Endothelial cell of umbilical vein (primary cell): Measurements from ENCODE around the gene NEAT1. TPM values are rescaled to one million over a fixed set of nuclear protein-coding genes. Genes with fewer than 3 reads are reported as not detected.

Source experiments
- BruUV-seq: library from RNA; stranded (reverse); fragments of 400-500 nt; replicated peaks from 2 replicates; lab custom pipeline; 2021; lab: Mats Ljungman, UMichigan
- CTCF ChIA-PET: fragments of 300-600, 350-600 bp; sonication (Branson Sonifier 250); formaldehyde crosslinking; loops from one replicate; lab custom pipeline; 2021; ENCODE audit warnings: antibody characterized with exemption, inconsistent platforms; lab: Charles Lee
- POLR2A ChIA-PET: fragments of 300-600, 350-600 bp; sonication (Branson Sonifier 250); formaldehyde crosslinking; loops from one replicate; lab custom pipeline; 2021; ENCODE audit warnings: antibody characterized with exemption, inconsistent platforms; lab: Charles Lee
- DNase-seq: peaks from one replicate; pipeline ENCODE4 v3.0.0-alpha.2; 2011; ENCODE audit warnings: low read depth, low spot score
- FAIRE-seq: peaks from 2 replicates; lab custom pipeline; 2011; peaks lifted over from hg19 to GRCh38; lab: Jason Lieb, UNC
- H2AFZ ChIP-seq: 2 replicates; pipeline ENCODE4 v1.6.0; 2012; ENCODE audit warnings: low read depth, low read length, control low read depth, inconsistent platforms
- H3K27ac ChIP-seq: 2 replicates; pipeline ENCODE4 v1.5.1; 2011; ENCODE audit warnings: low read depth, mild to moderate bottlenecking, control low read depth, low read length, moderate library complexity; ENCODE audit not compliant: insufficient read depth
- H3K27me3 ChIP-seq, 2 experiments: 2 replicates each; pipeline versions ENCODE4 v1.6.0 to v1.6.1; 2011; ENCODE audit warnings: low read length in 2 of 2, mixed read lengths in 1 of 2; ENCODE audit not compliant: control insufficient read depth in 2 of 2, insufficient read depth in 2 of 2
- H3K36me3 ChIP-seq, 2 experiments: 2 replicates in 1 of 2; 3 replicates in 1 of 2; pipeline ENCODE4 v1.5.1; 2011; ENCODE audit warnings: low read length in 2 of 2, mild to moderate bottlenecking in 1 of 2, moderate library complexity in 1 of 2; ENCODE audit not compliant: control insufficient read depth in 2 of 2, insufficient read depth in 2 of 2; ENCODE audit errors: extremely low read depth in 1 of 2
- H3K4me1 ChIP-seq: 3 replicates; pipeline ENCODE4 v1.5.1; 2011; ENCODE audit warnings: mild to moderate bottlenecking, low read length; ENCODE audit not compliant: control insufficient read depth, insufficient read depth; ENCODE audit errors: extremely low read depth
- H3K4me2 ChIP-seq: 2 replicates; pipeline ENCODE4 v1.6.1; 2011; ENCODE audit warnings: low read length, control low read depth, mixed read lengths; ENCODE audit not compliant: insufficient read depth
- H3K4me3 ChIP-seq, 3 experiments: fragments of 200-600 bp in 1 of 3; sonication (generic), shearing (Covaris generic) in 1 of 3; replicated peaks in 1 of 3; 2 replicates each; pipeline ENCODE4 v1.5.1; 2011 to 2016; ENCODE audit warnings: control low read depth in 3 of 3, low read length in 3 of 3, mild to moderate bottlenecking in 2 of 3, inconsistent platforms in 1 of 3, low read depth in 1 of 3, moderate library complexity in 1 of 3; ENCODE audit not compliant: insufficient read depth in 1 of 3
- H3K79me2 ChIP-seq: 2 replicates; pipeline ENCODE4 v1.6.0; 2012; ENCODE audit warnings: low read length, inconsistent platforms; ENCODE audit not compliant: control insufficient read depth, insufficient read depth
- H3K9ac ChIP-seq: replicated peaks from 2 replicates; pipeline ENCODE3; 2011; ENCODE audit warnings: low read length, control low read depth; ENCODE audit not compliant: insufficient read depth; ENCODE audit errors: extremely low read depth
- H3K9me1 ChIP-seq: replicated peaks from 3 replicates; pipeline ENCODE4 v1.6.0; 2011; ENCODE audit warnings: mild to moderate bottlenecking, low read length; ENCODE audit not compliant: control insufficient read depth, insufficient read depth; ENCODE audit errors: extremely low read depth
- H3K9me3 ChIP-seq: replicated peaks from 2 replicates; pipeline ENCODE4 v1.5.1; 2012; ENCODE audit warnings: low read length, inconsistent platforms; ENCODE audit not compliant: control insufficient read depth, insufficient read depth
- H4K20me1 ChIP-seq: replicated peaks from 2 replicates; pipeline ENCODE3; 2011; ENCODE audit warnings: mild to moderate bottlenecking, low read length; ENCODE audit not compliant: control insufficient read depth, insufficient read depth; ENCODE audit errors: extremely low read depth
- MAX ChIP-seq: IDR thresholded peaks from 2 replicates; pipeline ENCODE4 v1.6.1; 2011; ENCODE audit not compliant: insufficient read depth, insufficient read length
- MYC ChIP-seq: IDR thresholded peaks from one replicate; pipeline ENCODE4 v1.6.1; 2011; ENCODE audit warnings: mild to moderate bottlenecking, low read depth, low read length
- POLR2AphosphoS5 ChIP-seq: IDR thresholded peaks from 2 replicates; pipeline ENCODE4 v1.6.1; 2012; ENCODE audit warnings: low read depth, mild to moderate bottlenecking, control low read depth, low read length, moderate library complexity; ENCODE audit not compliant: insufficient read depth
- dilution Hi-C: fragments of 300-500 bp; cut with MboI; formaldehyde crosslinking; loops from one replicate; pipeline ENCODE4 v1.15.0; 2019; ENCODE audit warnings: low sequenced_read_pairs; ENCODE audit not compliant: extremely low pct_ligation_motif_present
- intact Hi-C: fragments of 100-400 bp; cut with micrococcal nuclease; formaldehyde crosslinking; loops from one replicate; pipeline ENCODE4 v1.10.0; 2022
- polyA plus RNA-seq, 4 experiments: library from polyadenylated mRNA; depleted of rRNA in 3 of 4; stranded (reverse) in 3 of 4; unstranded in 1 of 4; fragments of >200 nt; gene quantifications; 2 replicates each; pipeline versions ENCODE4 v1.2.1 to v1.2.3, GENCODE V29; 2011 to 2012; ENCODE audit warnings: missing spikeins in 1 of 4
- total RNA-seq: library from RNA; stranded (reverse); gene quantifications from 2 replicates; pipeline ENCODE4 v1.2.3, GENCODE V29; 2021

The NEAT1 gene
- total and polyA plus RNA-seq, 2 donors (not counting 3 experiments of a cell fraction or from before 2014, with no cell fraction given) = 34.4 to 957 TPM

GRCh38 chr11:65438257-65439151 lies 15.9 kb downstream of the NEAT1 start:
- Histone ChIP-seq H3K9me1 (no peaks in the 10 kb centered on the region), H3K36me3 (peaks cover 25 to 33% of the 10 kb centered on the region in 2 experiments), H3K27ac (no peak overlapping the region), H4K20me1 (peaks cover 12% of the 10 kb centered on the region), H3K4me3 (no peak overlapping the region), H3K79me2 (peaks cover 82% of the 10 kb centered on the region), H3K4me2 (no peak overlapping the region), H2AFZ (no peak overlapping the region), H3K27me3 (no peaks in the 10 kb centered on the region), H3K9me3 (no peaks in the 10 kb centered on the region), H3K4me1 (peaks cover 10% of the 10 kb centered on the region), H3K9ac (no peak overlapping the region)
- DNase-seq = peak; percentile 29
- CTCF ChIA-PET = interaction anchor here (1.9 kb wide), 1 partner anchor 72 kb away, joined by 14 read pairs; no protein-coding TSS in a partner anchor
- dilution Hi-C loops (no loop called here), intact Hi-C loops (no loop called here)
- POLR2A ChIA-PET = interaction anchor here (2.3 kb wide), 1 partner anchor 61 kb away, joined by 8 read pairs; the partner anchor contains the start of gene MALAT1
- no TSS peak for BruUV-seq
- no peak for FAIRE-seq
- TF ChIP-seq MAX = no peak
- TF ChIP-seq POLR2AphosphoS5 = peak; percentile 16
- no peak for TF ChIP-seq MYC
